Epithelial cell of proximal tubule (primary cell): ENCODE results near the gene INPP4A. TPM values are rescaled to one million over a fixed set of nuclear protein-coding genes. Genes with fewer than 3 reads are reported as not detected.
A peak's percentile ranks its signal among the peaks of the same experiment; 100 is the strongest.

Experiments
- DNase-seq: peaks from one replicate; pipeline ENCODE4 v3.0.0-alpha.2; 2011; ENCODE audit warnings: low read depth
- H3K4me3 ChIP-seq: 2 replicates; pipeline ENCODE4 v1.5.1; 2011; ENCODE audit warnings: low read depth, mild to moderate bottlenecking, low read length
- total RNA-seq: library from RNA; depleted of rRNA; stranded (reverse); fragments of >200 nt; gene quantifications from 2 replicates; pipeline ENCODE4 v1.2.3, GENCODE V29; 2015
- TF ChIP-seq, protein P1 (sequence below): conservative IDR thresholded peaks from 2 replicates; pipeline ENCODE4 v1.5.1; 2012; ENCODE audit warnings: low read depth, mild to moderate bottlenecking, low read length

The INPP4A gene
- total RNA-seq, 1 donor from 2014 or later = 12.2 TPM

DNA sequence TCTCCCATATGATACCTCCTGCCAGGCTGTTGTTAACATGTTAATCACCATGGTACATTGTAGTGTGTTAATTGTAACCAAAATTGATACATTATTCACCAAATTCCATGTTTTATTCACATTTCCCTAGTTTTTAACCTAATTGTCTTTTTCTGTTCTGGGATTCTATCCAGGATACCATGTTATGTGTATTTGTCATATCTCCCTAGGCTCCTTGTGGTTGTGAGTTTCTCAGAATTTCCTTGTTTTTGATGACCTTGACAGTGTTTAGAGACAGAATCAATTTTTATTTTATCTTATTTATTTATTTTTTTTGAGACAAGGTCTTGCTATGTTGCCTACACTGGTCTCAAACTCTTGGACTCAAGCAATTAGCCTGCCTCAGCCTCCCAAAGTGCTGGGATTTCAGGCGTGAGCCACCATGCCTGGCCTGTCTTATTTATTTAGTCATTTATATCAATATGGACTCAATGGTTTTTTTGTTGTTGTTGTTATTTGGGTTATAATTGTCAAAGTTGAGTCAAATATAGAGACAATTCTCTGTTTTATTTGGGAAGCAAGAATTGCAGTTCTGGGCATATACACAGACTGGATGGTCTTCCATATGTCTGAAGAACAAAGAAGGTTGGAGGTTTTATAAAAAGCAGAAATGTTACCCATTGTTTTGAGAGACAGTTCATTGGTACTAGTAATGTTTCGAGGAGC lies 42.6 kb downstream of the INPP4A start:
- no peak overlapping the region for H3K4me3 ChIP-seq
- DNase-seq = no peak
- TF ChIP-seq, protein P1, sequence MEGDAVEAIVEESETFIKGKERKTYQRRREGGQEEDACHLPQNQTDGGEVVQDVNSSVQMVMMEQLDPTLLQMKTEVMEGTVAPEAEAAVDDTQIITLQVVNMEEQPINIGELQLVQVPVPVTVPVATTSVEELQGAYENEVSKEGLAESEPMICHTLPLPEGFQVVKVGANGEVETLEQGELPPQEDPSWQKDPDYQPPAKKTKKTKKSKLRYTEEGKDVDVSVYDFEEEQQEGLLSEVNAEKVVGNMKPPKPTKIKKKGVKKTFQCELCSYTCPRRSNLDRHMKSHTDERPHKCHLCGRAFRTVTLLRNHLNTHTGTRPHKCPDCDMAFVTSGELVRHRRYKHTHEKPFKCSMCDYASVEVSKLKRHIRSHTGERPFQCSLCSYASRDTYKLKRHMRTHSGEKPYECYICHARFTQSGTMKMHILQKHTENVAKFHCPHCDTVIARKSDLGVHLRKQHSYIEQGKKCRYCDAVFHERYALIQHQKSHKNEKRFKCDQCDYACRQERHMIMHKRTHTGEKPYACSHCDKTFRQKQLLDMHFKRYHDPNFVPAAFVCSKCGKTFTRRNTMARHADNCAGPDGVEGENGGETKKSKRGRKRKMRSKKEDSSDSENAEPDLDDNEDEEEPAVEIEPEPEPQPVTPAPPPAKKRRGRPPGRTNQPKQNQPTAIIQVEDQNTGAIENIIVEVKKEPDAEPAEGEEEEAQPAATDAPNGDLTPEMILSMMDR = no peak

DNA sequence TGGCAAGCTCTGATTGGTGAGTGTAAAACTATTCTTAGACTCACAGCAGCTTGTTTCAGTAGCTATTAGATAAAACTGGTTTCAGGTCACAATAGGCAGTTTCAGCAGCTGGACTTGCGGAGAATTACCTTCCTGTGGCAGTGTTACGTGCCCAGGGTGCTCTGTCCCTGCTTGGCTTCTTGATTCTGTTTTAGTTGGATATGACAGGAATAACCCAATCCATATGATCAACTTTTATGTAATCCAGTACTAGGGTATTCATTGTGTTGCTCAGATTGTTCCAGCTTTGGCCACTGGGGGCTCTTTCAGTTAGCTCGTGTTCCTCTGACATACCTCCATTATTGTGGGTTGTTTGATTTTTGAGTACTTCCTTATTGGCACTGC lies 43.1 kb downstream of the INPP4A start:
- TF ChIP-seq, protein P1 = peak; percentile 66
- no peak for DNase-seq
- no peak overlapping the region for H3K4me3 ChIP-seq

DNA sequence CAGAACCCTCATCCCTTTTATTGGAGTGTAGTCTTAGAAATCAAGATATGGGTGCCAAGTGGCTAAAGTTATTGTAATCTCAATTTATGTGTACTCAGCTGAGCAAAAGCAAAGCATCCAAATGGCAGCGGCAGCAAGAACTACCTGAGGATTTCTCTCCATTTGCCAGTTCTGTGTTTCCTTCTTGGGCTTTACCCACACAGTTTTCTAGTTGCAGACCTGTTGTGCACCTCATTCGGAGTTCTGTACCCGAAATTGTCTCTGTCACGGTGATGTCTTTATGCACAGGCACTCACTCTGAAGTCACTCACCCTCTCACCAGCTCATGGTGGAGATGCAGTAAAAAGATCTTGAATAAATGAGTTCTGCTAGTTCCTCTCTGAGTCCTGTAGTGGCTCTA lies 43.6 kb downstream of the INPP4A start:
- no peak overlapping the region for H3K4me3 ChIP-seq
- DNase-seq = no peak
- TF ChIP-seq, protein P1 = no peak

DNA sequence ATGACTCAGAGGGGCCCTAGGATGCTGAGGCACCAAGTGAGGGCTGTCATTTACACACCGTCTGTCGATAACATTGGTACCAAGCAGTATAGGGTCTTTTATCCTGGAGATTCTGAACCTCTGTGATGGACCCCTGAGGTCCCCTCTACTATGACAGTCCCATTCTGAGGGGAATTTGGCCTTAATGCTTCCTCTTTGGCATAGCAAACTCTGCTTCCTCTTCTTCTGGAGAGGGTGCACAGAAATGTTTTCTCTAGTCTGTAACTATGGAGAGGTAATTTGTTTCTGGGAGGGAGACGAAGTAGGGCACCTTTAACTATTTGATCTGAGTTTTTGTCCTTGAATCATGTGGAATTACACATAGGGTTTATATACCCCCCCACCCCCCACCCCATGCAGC lies 44.8 kb downstream of the INPP4A start:
- no peak for DNase-seq
- TF ChIP-seq, protein P1 = no peak
- H3K4me3 ChIP-seq = no peak overlapping the region

DNA sequence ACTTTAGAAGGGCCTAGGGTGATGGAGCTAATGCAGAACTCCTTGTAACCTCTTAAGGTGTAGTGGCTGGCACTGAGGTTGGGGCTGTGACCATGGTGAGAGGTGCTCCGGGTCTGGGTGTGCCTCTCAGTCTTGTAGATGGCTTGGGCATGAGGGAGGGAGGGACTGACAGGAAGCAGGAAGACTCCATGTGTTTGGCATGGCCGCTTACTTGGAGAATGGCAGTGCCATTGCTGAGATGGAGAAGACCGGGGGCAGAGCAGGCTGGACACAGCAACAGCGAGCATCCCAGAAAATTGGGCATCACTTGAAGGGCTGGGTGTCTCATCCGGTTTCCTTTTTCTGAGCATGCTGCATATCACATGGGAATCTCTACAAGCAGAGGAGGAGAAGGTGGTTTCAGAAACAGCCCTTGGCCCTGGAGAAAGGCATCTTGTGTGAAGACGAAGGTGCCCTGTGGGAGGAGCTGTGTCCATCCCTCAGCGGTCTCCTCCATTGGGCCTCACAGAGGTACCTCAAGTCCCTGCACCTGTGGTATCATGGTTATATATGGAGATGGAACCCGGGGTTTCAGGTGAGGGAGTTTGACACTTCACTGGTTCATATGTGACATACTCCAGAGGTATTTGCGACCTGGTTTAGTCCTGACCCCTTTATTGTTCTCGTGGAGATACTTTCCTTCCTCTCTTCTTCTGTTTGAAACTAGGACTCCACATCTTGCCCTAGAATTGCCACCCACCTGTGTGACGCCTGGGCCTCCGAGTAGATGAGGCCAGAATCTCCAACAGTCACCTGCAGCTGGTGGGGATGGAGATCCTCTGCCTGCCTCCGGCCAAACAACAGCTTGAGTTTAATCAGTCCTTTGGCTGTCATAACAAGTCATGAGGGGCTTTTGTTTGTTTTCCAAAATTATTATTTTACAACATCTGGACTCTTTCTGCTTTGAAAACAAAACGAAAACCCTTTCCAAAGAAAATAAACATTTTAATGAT lies 45.6 kb downstream of the INPP4A start:
- no peak overlapping the region for H3K4me3 ChIP-seq
- TF ChIP-seq, protein P1 = no peak
- DNase-seq = no peak

DNA sequence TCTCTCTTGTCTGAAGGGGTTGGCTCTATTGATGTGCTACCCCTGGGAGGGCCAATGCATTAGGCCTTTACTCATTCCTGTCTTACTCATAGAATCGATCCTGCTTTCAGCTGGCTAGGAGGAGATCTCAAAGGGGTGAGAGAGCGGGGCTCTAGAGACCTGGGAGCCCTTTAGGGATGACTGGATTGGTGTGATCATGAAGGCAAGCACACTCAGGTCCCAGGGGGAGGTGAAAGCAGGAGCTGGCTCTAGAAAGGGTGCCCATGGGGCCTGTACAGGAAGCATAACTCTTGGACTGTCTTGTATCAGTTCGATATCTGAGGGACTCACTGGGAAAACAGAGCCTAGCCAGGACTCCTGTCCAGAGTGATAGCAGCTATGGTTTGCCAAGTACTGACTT lies 47.8 kb downstream of the INPP4A start:
- DNase-seq = no peak
- no peak overlapping the region for H3K4me3 ChIP-seq
- TF ChIP-seq, protein P1 = no peak
